Measurements from ENCODE around the gene NMUR1. TPM values are rescaled to one million over a fixed set of nuclear protein-coding genes. Genes with fewer than 3 reads are reported as not detected.

Gene NMUR1
- total RNA-seq, 1 donor from 2014 or later, result not detected

GRCh38 chr2:231539991-231540390 lies 9.7 kb upstream of the NMUR1 start:
- H3K36me3 Mint-ChIP-seq (ENCODE audit: low read depth, unreplicated experiment), result peaks cover 3% of the 10 kb centered on the region
- no peak overlapping the region for H3K27ac Mint-ChIP-seq (ENCODE audit: unreplicated experiment)
- no peak for TF ChIP-seq CTCF (IDR thresholded peaks at IDR 0.05; ENCODE audit: unreplicated experiment)
- no peaks in the 10 kb centered on the region for H3K4me1 Mint-ChIP-seq (ENCODE audit: unreplicated experiment)
- DNase-seq (ENCODE audit: low spot score), result no peak
- no peaks in the 10 kb centered on the region for H3K9me3 Mint-ChIP-seq (ENCODE audit: unreplicated experiment)
- H3K4me3 Mint-ChIP-seq (ENCODE audit: unreplicated experiment), result no peak overlapping the region
- peaks cover 2% of the 10 kb centered on the region for H3K27me3 Mint-ChIP-seq (ENCODE audit: unreplicated experiment)

- Mint-ChIP-seq H3K4me3 (ENCODE audit: unreplicated experiment) (no peak overlapping the region), H3K27me3 (ENCODE audit: unreplicated experiment) (peaks cover 3% of the 10 kb centered on the region), H3K9me3 (ENCODE audit: unreplicated experiment) (no peaks in the 10 kb centered on the region), H3K4me1 (ENCODE audit: unreplicated experiment) (peaks cover 3% of the 10 kb centered on the region), H3K36me3 (ENCODE audit: low read depth, unreplicated experiment) (no peaks in the 10 kb centered on the region), H3K27ac (ENCODE audit: unreplicated experiment) (no peak overlapping the region)
- no peak for DNase-seq (ENCODE audit: low spot score)
- no peak for TF ChIP-seq CTCF (IDR thresholded peaks at IDR 0.05; ENCODE audit: unreplicated experiment)
Observed at GRCh38 chr2:231535961-231536360, 5.7 kb upstream of the NMUR1 start.

- DNase-seq (ENCODE audit: low spot score), result no peak
- TF ChIP-seq CTCF (IDR thresholded peaks at IDR 0.05; ENCODE audit: unreplicated experiment), result no peak
- no peaks in the 10 kb centered on the region for H3K9me3 Mint-ChIP-seq (ENCODE audit: unreplicated experiment)
- peaks cover 4% of the 10 kb centered on the region for H3K4me1 Mint-ChIP-seq (ENCODE audit: unreplicated experiment)
- H3K36me3 Mint-ChIP-seq (ENCODE audit: low read depth, unreplicated experiment), result no peaks in the 10 kb centered on the region
- H3K27me3 Mint-ChIP-seq (ENCODE audit: unreplicated experiment), result peaks cover 14% of the 10 kb centered on the region
- H3K4me3 Mint-ChIP-seq (ENCODE audit: unreplicated experiment), result no peak overlapping the region
- H3K27ac Mint-ChIP-seq (ENCODE audit: unreplicated experiment), result no peak overlapping the region
Observed at GRCh38 chr2:231533777-231534125, 3.5 kb upstream of the NMUR1 start.

GRCh38 chr2:231533086-231533776 lies 3.0 kb upstream of the NMUR1 start:
- Mint-ChIP-seq H3K36me3 (ENCODE audit: low read depth, unreplicated experiment) (no peaks in the 10 kb centered on the region), H3K4me3 (ENCODE audit: unreplicated experiment) (no peak overlapping the region), H3K9me3 (ENCODE audit: unreplicated experiment) (no peaks in the 10 kb centered on the region), H3K27ac (ENCODE audit: unreplicated experiment) (no peak overlapping the region), H3K27me3 (ENCODE audit: unreplicated experiment) (peaks cover 17% of the 10 kb centered on the region), H3K4me1 (ENCODE audit: unreplicated experiment) (peaks cover 4% of the 10 kb centered on the region)
- no peak for DNase-seq (ENCODE audit: low spot score)
- no peak for TF ChIP-seq CTCF (IDR thresholded peaks at IDR 0.05; ENCODE audit: unreplicated experiment)

GRCh38 chr2:231532756-231533035 lies 2.5 kb upstream of the NMUR1 start:
- H3K36me3 Mint-ChIP-seq (ENCODE audit: low read depth, unreplicated experiment), result no peaks in the 10 kb centered on the region

More at GRCh38 chr2:231532756-231533035, 2.5 kb upstream of the NMUR1 start:
- Mint-ChIP-seq H3K4me1 (ENCODE audit: unreplicated experiment) (peaks cover 4% of the 10 kb centered on the region), H3K27ac (ENCODE audit: unreplicated experiment) (no peak overlapping the region), H3K9me3 (ENCODE audit: unreplicated experiment) (no peaks in the 10 kb centered on the region), H3K4me3 (ENCODE audit: unreplicated experiment) (no peak overlapping the region), H3K27me3 (ENCODE audit: unreplicated experiment) (peaks cover 22% of the 10 kb centered on the region)
- TF ChIP-seq CTCF (IDR thresholded peaks at IDR 0.05; ENCODE audit: unreplicated experiment), result no peak
- DNase-seq (ENCODE audit: low spot score), result no peak

Data from endothelial cell (in vitro differentiated cells).